Activated CD4-positive, alpha-beta T cell treated with anti-CD3 and anti-CD28 coated beads for 1 hour (primary cell): ENCODE measurements around the gene SLC25A30.
"Not testable (repeated sequence)": the region's sequence is repeated elsewhere in the genome, so short reads cannot be mapped to it uniquely, and the experiment has no call there.

Experiments used
- DNase-seq: peaks from one replicate; pipeline ENCODE4 v3.0.0-alpha.2; 2020

Gene SLC25A30

GRCh38 chr13:45426056-45426841 lies 8.1 kb upstream of the SLC25A30 start:
- not testable (repeated sequence) for DNase-seq

GRCh38 chr13:45422731-45423292 lies 4.6 kb upstream of the SLC25A30 start:
- no peak for DNase-seq

GRCh38 chr13:45419945-45420344 lies 1.8 kb upstream of the SLC25A30 start:
- DNase-seq: no peak

- DNase-seq: not testable (repeated sequence)
Measured at GRCh38 chr13:45419389-45419788, 1.2 kb upstream of the SLC25A30 start.

- DNase-seq: no peak
Measured at GRCh38 chr13:45416516-45417128, 1.6 kb downstream of the SLC25A30 start.

GRCh38 chr13:45415112-45415511 lies 3.1 kb downstream of the SLC25A30 start:
- DNase-seq: no peak

GRCh38 chr13:45413826-45414307 lies 4.3 kb downstream of the SLC25A30 start:
- DNase-seq: no peak

GRCh38 chr13:45412274-45413049 lies 5.7 kb downstream of the SLC25A30 start:
- DNase-seq: no peak

- no peak for DNase-seq
Measured at GRCh38 chr13:45411631-45412030, 6.5 kb downstream of the SLC25A30 start.

GRCh38 chr13:45411221-45411620 lies 7.0 kb downstream of the SLC25A30 start:
- no peak for DNase-seq

- no peak for DNase-seq
Measured at GRCh38 chr13:45410466-45410865, 7.7 kb downstream of the SLC25A30 start.

- no peak for DNase-seq
Measured at GRCh38 chr13:45410001-45410400, 8.2 kb downstream of the SLC25A30 start.

GRCh38 chr13:45406421-45406820 lies 11.8 kb downstream of the SLC25A30 start:
- no peak for DNase-seq

- no peak for DNase-seq
Measured at GRCh38 chr13:45403081-45403480, 15.1 kb downstream of the SLC25A30 start.

GRCh38 chr13:45402641-45403040 lies 15.5 kb downstream of the SLC25A30 start:
- DNase-seq: no peak

- no peak for DNase-seq
Measured at GRCh38 chr13:45401314-45401713, 16.9 kb downstream of the SLC25A30 start.

- no peak for DNase-seq
Measured at GRCh38 chr13:45398877-45399276, 19.3 kb downstream of the SLC25A30 start.

GRCh38 chr13:45396533-45397095 lies 21.6 kb downstream of the SLC25A30 start:
- no peak for DNase-seq

- DNase-seq: no peak
Measured at GRCh38 chr13:45393941-45394570, 24.1 kb downstream of the SLC25A30 start.

GRCh38 chr13:45392811-45393210 lies 25.4 kb downstream of the SLC25A30 start:
- DNase-seq: no peak

GRCh38 chr13:45391926-45392325 lies 26.2 kb downstream of the SLC25A30 start:
- DNase-seq: no peak

GRCh38 chr13:45391128-45391527 lies 27.0 kb downstream of the SLC25A30 start:
- DNase-seq: not testable (repeated sequence)
